ENCODE data around the gene PSMD13.

PSMD13 gene

GRCh38 chr11:299081-299891, 62.5 kb downstream of the PSMD13 start, which contains the start of gene IFITM5:
Gene IFITM5 (minus strand): TSS chr11:299526. CDS start chr11:299490, 36 bp downstream.
- no peak within 1 kb of the TSS for H3K4me3 ChIP-seq (replicated peaks; ENCODE audit: low read depth, low read length)
- TF ChIP-seq CTCF (IDR thresholded peaks at IDR 0.05; ENCODE audit: low read depth, low read length, missing control alignments) = no peak
- no peak for DNase-seq (ENCODE audit: extremely low read depth, low read depth)

DNA sequence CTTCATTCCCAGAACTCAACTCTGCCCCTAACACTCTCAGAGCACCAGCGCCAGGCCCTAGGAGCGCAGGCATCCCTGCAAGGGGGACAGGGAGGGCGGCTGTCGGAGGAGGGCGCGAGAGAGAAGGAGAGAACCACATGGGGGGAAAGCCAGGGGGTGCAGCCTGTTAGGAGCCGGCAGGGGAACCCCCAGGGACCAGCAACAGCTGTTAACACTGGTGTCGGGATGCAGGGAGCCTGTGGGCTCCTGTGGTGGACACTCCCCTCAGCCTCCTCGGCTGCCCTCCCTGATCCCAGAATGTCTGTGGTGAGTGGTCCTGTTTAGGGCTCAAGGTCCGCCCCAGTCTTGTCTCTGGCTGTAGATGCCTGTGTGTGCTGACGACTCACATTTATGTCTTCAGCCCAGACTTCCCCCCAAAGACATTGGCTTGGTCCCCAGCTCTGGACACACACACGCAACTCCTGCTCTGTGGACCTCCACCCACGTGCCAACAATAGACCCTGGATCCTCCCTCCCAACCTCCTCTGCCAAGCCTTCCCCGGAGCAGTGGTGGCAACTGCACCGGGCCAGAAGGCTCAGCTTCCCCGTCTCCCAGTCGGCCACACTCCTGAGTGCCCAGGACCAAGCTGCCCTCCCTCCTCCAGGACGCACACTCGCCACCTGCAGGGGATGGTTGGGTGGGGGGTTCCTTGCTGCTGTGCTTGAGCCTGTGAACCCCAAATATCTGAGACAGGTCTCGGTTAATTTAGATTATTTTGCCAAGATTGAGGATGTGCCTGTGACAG, 63.4 kb downstream of the PSMD13 start:
- peak; percentile 42 for TF ChIP-seq CTCF (IDR thresholded peaks at IDR 0.05; ENCODE audit: low read depth, low read length, missing control alignments)
- H3K4me3 ChIP-seq (replicated peaks; ENCODE audit: low read depth, low read length) = no peak overlapping the region
- no peak for DNase-seq (ENCODE audit: extremely low read depth, low read depth)

Data from HFF-Myc (cell line).